ENCODE results near the gene MED12L. TPM values are rescaled to one million over a fixed set of nuclear protein-coding genes. Genes with fewer than 3 reads are reported as not detected.

MED12L gene
- total and polyA plus RNA-seq, 4 donors, result 11.9 to 23.8 (median 12.6) TPM

DNA sequence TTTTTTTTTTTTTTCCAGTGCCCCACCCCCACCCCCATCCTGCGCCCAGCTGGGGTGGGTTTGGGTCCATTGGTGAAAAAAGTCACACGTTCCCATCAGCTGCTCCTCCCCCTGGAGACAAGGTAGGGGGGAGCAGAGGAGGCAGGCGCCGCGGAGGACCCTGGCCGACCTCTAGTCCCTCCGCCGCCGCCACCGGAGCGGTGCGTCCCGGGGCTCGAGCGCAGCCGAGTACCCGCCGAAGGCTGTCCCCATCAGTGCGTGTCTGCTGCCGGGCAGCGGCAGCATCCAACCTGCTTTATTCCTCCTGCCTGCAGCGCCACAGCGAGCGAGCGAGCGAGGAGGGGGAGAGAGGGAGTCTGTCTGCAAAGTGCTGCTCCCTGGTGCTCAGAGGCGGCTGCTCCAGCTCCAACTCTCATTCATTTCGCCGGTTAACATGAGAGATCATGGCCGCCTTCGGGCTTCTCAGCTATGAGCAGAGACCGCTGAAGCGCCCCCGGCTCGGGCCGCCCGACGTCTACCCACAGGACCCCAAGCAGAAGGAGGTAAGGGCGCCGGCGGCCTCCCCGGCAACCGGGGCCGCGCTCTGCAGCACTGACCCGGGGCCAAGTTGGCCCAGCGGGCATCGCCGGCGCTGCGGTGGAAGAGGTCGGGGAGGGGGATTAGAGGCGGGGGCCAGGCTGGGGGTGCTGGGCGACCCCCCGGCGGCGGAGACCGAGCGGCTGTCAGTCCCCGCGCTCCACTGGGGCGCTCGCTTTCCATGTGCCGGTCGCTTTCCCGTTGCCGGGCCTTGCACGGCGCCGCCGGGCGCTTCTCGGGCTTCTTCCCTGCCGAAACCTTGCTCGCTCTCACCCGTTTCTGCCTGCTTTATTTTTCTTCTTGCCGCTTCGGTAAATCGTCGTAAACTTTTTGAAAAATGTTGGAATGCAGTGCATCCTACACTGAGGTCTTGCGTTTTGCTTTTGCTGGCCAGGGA, 1.3 kb downstream of the MED12L start:
- Histone ChIP-seq H3K36me3 (ENCODE audit: control insufficient read depth, insufficient read depth, low read length) (no peaks in the 10 kb centered on the region), H3K27me3 (ENCODE audit: control insufficient read depth, insufficient read depth, low read length) (no peaks in the 10 kb centered on the region), H3K4me1 (ENCODE audit: control insufficient read depth, insufficient read depth, low read length) (peaks cover 8% of the 10 kb centered on the region), H3K4me3 (ENCODE audit: low read depth, low read length) (peak overlapping the region; percentile 71), H3K9me3 (ENCODE audit: control insufficient read depth, insufficient read depth, low read length) (no peaks in the 10 kb centered on the region), H3K27ac (ENCODE audit: low read depth, low read length) (peak overlapping the region; percentile 89)
- DNase-seq (ENCODE audit: low read depth in 4 of 6, low spot score in 6 of 6), result peak; percentile 67 to 97 (median 75)
- WGBS (ENCODE audit: insufficient coverage), result under 1% methylated on average over 75 of the region's 81 CpGs

- Histone ChIP-seq H3K4me1 (ENCODE audit: control insufficient read depth, insufficient read depth, low read length) (peaks cover 8% of the 10 kb centered on the region), H3K4me3 (ENCODE audit: low read depth, low read length) (peak overlapping the region; percentile 71), H3K27ac (ENCODE audit: low read depth, low read length) (no peak overlapping the region), H3K27me3 (ENCODE audit: control insufficient read depth, insufficient read depth, low read length) (no peaks in the 10 kb centered on the region), H3K36me3 (ENCODE audit: control insufficient read depth, insufficient read depth, low read length) (no peaks in the 10 kb centered on the region), H3K9me3 (ENCODE audit: control insufficient read depth, insufficient read depth, low read length) (no peaks in the 10 kb centered on the region)
- DNase-seq (ENCODE audit: low read depth in 4 of 6, low spot score in 6 of 6), result peak in 1 of 6 donors; percentile 29
- no CpG with 5 or more reads among the region's 2 CpGs for WGBS (ENCODE audit: insufficient coverage)
Observed at GRCh38 chr3:151087648-151088047, 2.2 kb downstream of the MED12L start.

DNA sequence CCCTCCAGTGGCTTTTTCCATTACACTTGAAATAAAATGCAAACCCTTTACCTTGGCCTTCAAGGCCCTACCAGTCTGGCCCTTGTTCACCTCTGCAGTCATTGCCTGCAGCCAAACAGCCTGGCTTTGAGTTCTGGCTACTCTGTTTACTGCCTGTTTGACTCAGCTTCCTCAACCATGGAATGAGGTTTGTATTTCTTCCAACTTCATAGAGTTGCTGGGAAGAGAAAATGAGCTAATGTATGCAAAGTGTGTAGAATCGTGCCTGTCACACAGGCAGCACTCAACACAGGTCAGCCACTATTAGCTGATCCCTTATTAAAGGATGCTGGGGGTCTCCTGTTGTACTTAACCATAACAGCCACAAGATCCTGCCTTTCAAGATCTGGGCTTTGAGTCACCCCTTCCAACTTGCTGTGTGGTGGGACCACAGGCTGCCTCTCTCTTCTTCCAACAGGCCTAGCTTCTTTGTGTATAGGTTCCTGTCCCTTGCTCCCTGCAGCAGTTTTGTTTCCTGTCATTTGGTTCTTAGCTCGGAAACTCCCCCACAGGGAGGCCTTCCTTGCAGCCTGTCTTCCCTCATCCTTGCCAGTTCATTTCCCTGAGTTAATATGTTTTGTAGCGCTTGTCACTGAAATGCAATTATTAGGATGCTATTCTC, 6.4 kb downstream of the MED12L start:
- Histone ChIP-seq H3K4me1 (ENCODE audit: control insufficient read depth, insufficient read depth, low read length) (no peaks in the 10 kb centered on the region), H3K36me3 (ENCODE audit: control insufficient read depth, insufficient read depth, low read length) (no peaks in the 10 kb centered on the region), H3K9me3 (ENCODE audit: control insufficient read depth, insufficient read depth, low read length) (no peaks in the 10 kb centered on the region), H3K4me3 (ENCODE audit: low read depth, low read length) (no peak overlapping the region), H3K27me3 (ENCODE audit: control insufficient read depth, insufficient read depth, low read length) (no peaks in the 10 kb centered on the region), H3K27ac (ENCODE audit: low read depth, low read length) (no peak overlapping the region)
- no CpG with 5 or more reads among the region's 3 CpGs for WGBS (ENCODE audit: insufficient coverage)
- DNase-seq (ENCODE audit: low read depth in 4 of 6, low spot score in 6 of 6), result no peak

DNA sequence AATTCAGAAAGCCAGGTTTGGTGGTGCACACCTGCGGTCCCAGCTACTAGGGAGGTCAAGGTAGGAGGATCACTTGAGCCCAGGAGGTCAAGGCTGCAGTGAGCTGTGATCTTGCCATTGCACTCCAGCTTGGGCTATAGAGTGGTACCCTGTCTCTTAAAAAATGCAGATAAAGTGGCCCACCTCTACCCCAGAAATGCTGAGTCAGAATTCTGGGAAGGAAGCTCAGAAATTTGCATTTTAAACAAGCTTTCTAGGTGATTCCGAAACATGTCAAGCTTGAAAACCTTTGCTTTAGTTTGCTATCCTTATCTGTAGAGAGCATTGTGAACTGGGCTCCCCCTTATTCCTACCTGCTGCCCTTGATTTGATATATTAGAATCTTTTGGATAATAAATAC, 7.7 kb downstream of the MED12L start:
- Histone ChIP-seq H3K4me3 (ENCODE audit: low read depth, low read length) (no peak overlapping the region), H3K27ac (ENCODE audit: low read depth, low read length) (no peak overlapping the region), H3K4me1 (ENCODE audit: control insufficient read depth, insufficient read depth, low read length) (no peaks in the 10 kb centered on the region), H3K9me3 (ENCODE audit: control insufficient read depth, insufficient read depth, low read length) (no peaks in the 10 kb centered on the region), H3K36me3 (ENCODE audit: control insufficient read depth, insufficient read depth, low read length) (no peaks in the 10 kb centered on the region), H3K27me3 (ENCODE audit: control insufficient read depth, insufficient read depth, low read length) (no peaks in the 10 kb centered on the region)
- WGBS (ENCODE audit: insufficient coverage), result 100% methylated on average over 1 of the region's 2 CpGs
- DNase-seq (ENCODE audit: low read depth in 4 of 6, low spot score in 6 of 6), result no peak

DNA sequence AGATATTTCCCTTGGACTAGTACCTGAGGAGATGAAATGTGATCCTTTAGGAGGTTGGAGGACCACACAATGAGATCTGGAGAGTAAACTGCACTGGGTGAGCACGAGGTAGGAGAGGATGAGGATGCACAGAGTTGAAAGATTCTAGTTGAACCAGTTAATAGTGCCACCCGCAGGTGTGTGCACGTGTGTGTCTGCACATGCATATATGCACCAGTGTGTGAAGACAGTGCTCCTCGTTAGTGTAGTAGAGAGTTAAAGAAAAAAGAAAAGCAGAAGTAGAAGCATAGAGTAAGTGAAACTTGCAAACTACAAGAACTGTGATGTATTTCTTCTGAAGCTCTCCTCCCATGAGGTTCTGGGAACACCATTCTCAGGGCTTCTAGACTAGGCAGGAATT, 8.4 kb downstream of the MED12L start:
- Histone ChIP-seq H3K36me3 (ENCODE audit: control insufficient read depth, insufficient read depth, low read length) (no peaks in the 10 kb centered on the region), H3K4me1 (ENCODE audit: control insufficient read depth, insufficient read depth, low read length) (no peaks in the 10 kb centered on the region), H3K27me3 (ENCODE audit: control insufficient read depth, insufficient read depth, low read length) (no peaks in the 10 kb centered on the region), H3K4me3 (ENCODE audit: low read depth, low read length) (no peak overlapping the region), H3K9me3 (ENCODE audit: control insufficient read depth, insufficient read depth, low read length) (no peaks in the 10 kb centered on the region), H3K27ac (ENCODE audit: low read depth, low read length) (no peak overlapping the region)
- no peak for DNase-seq (ENCODE audit: low read depth in 4 of 6, low spot score in 6 of 6)
- 75% methylated on average over 4 of the region's 4 CpGs for WGBS (ENCODE audit: insufficient coverage)

DNA sequence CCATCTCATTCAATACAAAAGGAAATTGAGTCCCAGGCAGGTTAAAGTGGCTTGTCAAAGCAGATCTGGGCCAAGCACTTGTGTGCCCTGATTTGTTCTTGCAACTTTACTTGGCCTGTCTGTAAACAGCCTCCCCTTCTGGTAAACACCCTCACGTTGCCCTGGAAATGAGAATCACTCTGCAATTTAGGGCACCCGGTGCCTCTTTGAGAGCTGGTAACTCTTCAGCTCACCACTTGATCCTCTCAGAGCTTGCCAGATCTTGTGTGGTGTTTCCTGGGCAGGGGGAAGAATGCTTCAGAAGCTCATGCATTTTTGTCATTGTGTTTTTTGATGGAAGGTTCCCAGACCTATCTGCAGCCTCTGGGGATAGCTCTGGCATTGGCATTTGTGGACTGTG, 11.3 kb downstream of the MED12L start:
- H3K27ac ChIP-seq (ENCODE audit: low read depth, low read length), result peak overlapping the region; percentile 35
- peak in 3 of 6 donors; percentile 25 to 66 (median 28) for DNase-seq (ENCODE audit: low read depth in 4 of 6, low spot score in 6 of 6)
- no peak overlapping the region for H3K4me3 ChIP-seq (ENCODE audit: low read depth, low read length)
- peaks cover 3% of the 10 kb centered on the region for H3K4me1 ChIP-seq (ENCODE audit: control insufficient read depth, insufficient read depth, low read length)
- H3K36me3 ChIP-seq (ENCODE audit: control insufficient read depth, insufficient read depth, low read length), result no peaks in the 10 kb centered on the region
- H3K27me3 ChIP-seq (ENCODE audit: control insufficient read depth, insufficient read depth, low read length), result no peaks in the 10 kb centered on the region
- no peaks in the 10 kb centered on the region for H3K9me3 ChIP-seq (ENCODE audit: control insufficient read depth, insufficient read depth, low read length)
- 33% methylated on average over 2 of the region's 2 CpGs for WGBS (ENCODE audit: insufficient coverage)

GRCh38 chr3:151100076-151100475, 14.6 kb downstream of the MED12L start:
- no peak overlapping the region for H3K27ac ChIP-seq (ENCODE audit: low read depth, low read length)
- no CpG with 5 or more reads among the region's 1 CpG for WGBS (ENCODE audit: insufficient coverage)
- DNase-seq (ENCODE audit: low read depth in 4 of 6, low spot score in 6 of 6), result no peak

GRCh38 chr3:151101270-151101969, 16.0 kb downstream of the MED12L start:
- Histone ChIP-seq H3K27me3 (ENCODE audit: control insufficient read depth, insufficient read depth, low read length) (no peaks in the 10 kb centered on the region), H3K36me3 (ENCODE audit: control insufficient read depth, insufficient read depth, low read length) (no peaks in the 10 kb centered on the region), H3K27ac (ENCODE audit: low read depth, low read length) (no peak overlapping the region), H3K4me1 (ENCODE audit: control insufficient read depth, insufficient read depth, low read length) (peaks cover 3% of the 10 kb centered on the region), H3K4me3 (ENCODE audit: low read depth, low read length) (no peak overlapping the region), H3K9me3 (ENCODE audit: control insufficient read depth, insufficient read depth, low read length) (no peaks in the 10 kb centered on the region)
- WGBS (ENCODE audit: insufficient coverage), result 35% methylated on average over 6 of the region's 8 CpGs
- DNase-seq (ENCODE audit: low read depth in 4 of 6, low spot score in 6 of 6), result peak in 2 of 6 donors; percentile 21 to 40

More at GRCh38 chr3:151100076-151100475, 14.6 kb downstream of the MED12L start:
- Histone ChIP-seq H3K4me3 (ENCODE audit: low read depth, low read length) (no peak overlapping the region), H3K4me1 (ENCODE audit: control insufficient read depth, insufficient read depth, low read length) (peaks cover 3% of the 10 kb centered on the region), H3K27me3 (ENCODE audit: control insufficient read depth, insufficient read depth, low read length) (no peaks in the 10 kb centered on the region), H3K9me3 (ENCODE audit: control insufficient read depth, insufficient read depth, low read length) (no peaks in the 10 kb centered on the region), H3K36me3 (ENCODE audit: control insufficient read depth, insufficient read depth, low read length) (no peaks in the 10 kb centered on the region)

- Histone ChIP-seq H3K36me3 (ENCODE audit: control insufficient read depth, insufficient read depth, low read length) (no peaks in the 10 kb centered on the region), H3K4me3 (ENCODE audit: low read depth, low read length) (no peak overlapping the region), H3K9me3 (ENCODE audit: control insufficient read depth, insufficient read depth, low read length) (no peaks in the 10 kb centered on the region), H3K27ac (ENCODE audit: low read depth, low read length) (no peak overlapping the region), H3K27me3 (ENCODE audit: control insufficient read depth, insufficient read depth, low read length) (no peaks in the 10 kb centered on the region), H3K4me1 (ENCODE audit: control insufficient read depth, insufficient read depth, low read length) (peaks cover 3% of the 10 kb centered on the region)
- no peak for DNase-seq (ENCODE audit: low read depth in 4 of 6, low spot score in 6 of 6)
- WGBS (ENCODE audit: insufficient coverage), result 82% methylated on average over 1 of the region's 2 CpGs
Observed at GRCh38 chr3:151106311-151106710, 20.8 kb downstream of the MED12L start.
